Right lobe of liver (tissue), 4 donors: Measurements from ENCODE around the gene RINL.

ENCODE experiments used
- CTCF ChIP-seq, 4 donors: fragments of 200-600 bp in 3 of 4; fragments of 450-650 bp in 1 of 4; IDR thresholded peaks; one replicate each; pipeline versions ENCODE4 v1.5.1 to v1.8.0; 2016 to 2022; ENCODE audit warnings: antibody characterized with exemption in 4 of 4, mild to moderate bottlenecking in 2 of 4
- POLR2A ChIP-seq: fragments of 450-650 bp; IDR thresholded peaks from one replicate; pipeline ENCODE4 v1.6.1; 2017; ENCODE audit warnings: antibody characterized with exemption, mild to moderate bottlenecking
- donor health status: DM: no; HTN: no; CAD: no.
- donor health status: DM: no; HTN: no; CAD: no.
- donor health status: DM: no; HTN: yes; CAD: no.

DNA sequence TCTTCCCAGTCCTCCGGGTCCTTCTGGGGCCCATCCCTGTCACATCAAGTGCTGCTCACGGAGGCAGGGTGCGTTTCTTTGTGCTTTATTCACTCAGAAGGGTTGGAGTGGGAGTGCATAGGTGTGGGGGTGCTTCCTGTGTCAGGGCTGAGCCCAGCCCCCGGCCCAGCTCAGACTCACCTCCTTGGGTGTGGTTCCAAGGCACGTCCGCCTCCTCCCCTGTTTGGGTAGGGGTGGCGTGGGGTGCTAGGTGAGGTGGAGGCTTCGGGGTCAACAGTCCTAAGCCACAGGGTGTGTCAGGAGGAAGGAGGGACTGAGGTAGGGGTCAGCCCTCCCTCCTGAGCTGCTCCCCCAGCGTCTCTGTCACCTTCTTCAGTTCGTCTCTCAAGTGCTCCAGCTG, 30.8 kb upstream of the RINL start:
- TF ChIP-seq POLR2A (no peak), CTCF (IDR thresholded peaks at IDR 0.05) (no peak)
